SJCRH30 (cell line): ENCODE results near the gene C6orf136. TPM values are rescaled to one million over a fixed set of nuclear protein-coding genes. Genes with fewer than 3 reads are reported as not detected.
"Not testable (repeated sequence)": the region's sequence is repeated elsewhere in the genome, so short reads cannot be mapped to it uniquely, and the experiment has no call there.

Experiments
- DNase-seq, 2 experiments: peaks; one replicate each; pipeline ENCODE4 v3.0.0-alpha.2; 2015 to 2020
- H3K27ac ChIP-seq: fragments of 250-450 bp; sonication (Bioruptor Pico); 2 replicates; pipeline ENCODE4 v1.5.1; 2020; ENCODE audit warnings: mild to moderate bottlenecking, moderate library complexity
- H3K27me3 ChIP-seq: fragments of 250-450 bp; sonication (Bioruptor Pico); 2 replicates; pipeline ENCODE4 v1.5.1; 2020; ENCODE audit warnings: mild to moderate bottlenecking, moderate library complexity
- H3K36me3 ChIP-seq: fragments of 250-450 bp; sonication (Bioruptor Pico); 2 replicates; pipeline ENCODE4 v1.5.1; 2020; ENCODE audit warnings: mild to moderate bottlenecking, moderate library complexity
- H3K4me1 ChIP-seq: fragments of 250-450 bp; sonication (Bioruptor Pico); 2 replicates; pipeline ENCODE4 v1.5.1; 2020; ENCODE audit warnings: mild to moderate bottlenecking, moderate library complexity
- H3K4me3 ChIP-seq: fragments of 250-450 bp; sonication (Bioruptor Pico); 2 replicates; pipeline ENCODE4 v1.5.1; 2020; ENCODE audit warnings: mild to moderate bottlenecking, moderate library complexity
- H3K9me3 ChIP-seq: fragments of 250-450 bp; sonication (Bioruptor Pico); replicated peaks from 2 replicates; pipeline ENCODE4 v1.5.1; 2020; ENCODE audit warnings: mild to moderate bottlenecking, moderate library complexity
- total RNA-seq: library from RNA; depleted of rRNA; stranded (reverse); fragments of >200 nt; shearing (Covaris generic); gene quantifications from 2 replicates; pipeline ENCODE4 v1.2.3, GENCODE V29; 2014

C6orf136 gene
- total RNA-seq, 1 experiment from 2014 or later = 10.0 TPM

DNA sequence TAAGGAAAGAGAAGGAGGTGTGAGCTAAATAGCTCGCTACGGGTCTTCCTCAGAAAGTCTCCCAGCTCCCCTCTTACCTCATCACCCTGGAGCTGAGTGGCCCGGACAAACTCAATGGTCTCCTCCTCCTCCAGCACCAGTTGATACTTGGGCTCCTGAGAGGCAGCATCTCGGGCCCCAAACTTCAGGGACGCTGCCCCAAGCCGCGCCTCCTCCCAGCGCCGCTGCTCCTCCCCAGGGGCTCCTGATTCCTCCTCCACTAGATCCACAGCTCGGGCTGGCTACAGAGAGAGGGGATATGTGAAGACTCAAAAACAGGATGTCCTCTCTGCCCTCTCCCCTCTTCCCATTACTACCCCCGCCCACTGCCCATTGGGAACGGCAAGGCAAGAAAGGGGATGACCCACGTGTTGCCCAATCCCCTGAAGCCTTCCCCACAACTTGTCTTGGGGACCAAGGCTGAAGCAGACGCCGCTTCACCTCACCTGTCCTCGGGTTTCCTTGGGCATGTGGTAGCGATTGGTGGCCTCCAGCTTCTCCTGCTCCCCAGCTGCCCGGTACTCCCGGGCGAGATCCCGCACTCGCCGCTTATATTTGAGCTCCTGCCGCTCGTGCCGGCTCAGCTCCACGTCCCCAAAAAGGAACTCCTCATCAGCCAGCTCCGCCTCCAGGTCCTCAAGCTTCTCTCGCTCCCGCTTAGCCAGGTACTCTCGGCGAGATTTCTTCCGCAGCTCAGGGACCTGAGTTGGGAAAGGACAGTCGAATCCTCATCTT, 18.2 kb downstream of the C6orf136 start:
- Histone ChIP-seq H3K27ac (no peak overlapping the region), H3K27me3 (no peaks in the 10 kb centered on the region), H3K4me3 (no peak overlapping the region), H3K4me1 (no peaks in the 10 kb centered on the region), H3K9me3 (no peaks in the 10 kb centered on the region), H3K36me3 (peaks cover 23% of the 10 kb centered on the region)
- no peak for DNase-seq

DNA sequence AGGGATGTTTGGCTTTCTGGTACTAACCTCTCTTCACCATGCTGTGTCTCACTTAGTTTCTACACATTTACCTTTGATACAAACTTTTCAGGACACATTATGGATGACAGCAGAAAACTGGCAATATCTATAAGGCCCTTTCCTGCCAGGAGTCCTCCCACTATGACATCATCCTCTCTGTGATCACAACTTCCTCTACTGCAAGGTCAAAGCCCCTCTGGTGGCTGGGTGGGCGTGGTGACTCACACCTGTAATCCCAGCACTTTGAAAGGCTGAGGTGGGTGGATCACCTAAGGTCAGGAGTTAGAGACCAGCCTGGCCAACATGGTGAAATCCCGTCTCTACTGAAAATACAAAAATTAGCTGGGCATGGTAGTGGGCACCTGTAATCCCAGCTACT, 19.4 kb downstream of the C6orf136 start:
- not testable (repeated sequence) for DNase-seq, H3K4me3 ChIP-seq, H3K4me1 ChIP-seq, H3K9me3 ChIP-seq, H3K27ac ChIP-seq, H3K27me3 ChIP-seq
- H3K36me3 ChIP-seq = peaks cover 23% of the 10 kb centered on the region

- no peaks in the 10 kb centered on the region for H3K27me3 ChIP-seq
- H3K27ac ChIP-seq = no peak overlapping the region
- H3K36me3 ChIP-seq = peaks cover 11% of the 10 kb centered on the region; the same call in 1 of the 2 replicates
- H3K4me1 ChIP-seq = no peaks in the 10 kb centered on the region
- no peak overlapping the region for H3K4me3 ChIP-seq
- no peaks in the 10 kb centered on the region for H3K9me3 ChIP-seq
- DNase-seq = no peak
Measured at GRCh38 chr6:30670760-30671527, 24.0 kb downstream of the C6orf136 start.

DNA sequence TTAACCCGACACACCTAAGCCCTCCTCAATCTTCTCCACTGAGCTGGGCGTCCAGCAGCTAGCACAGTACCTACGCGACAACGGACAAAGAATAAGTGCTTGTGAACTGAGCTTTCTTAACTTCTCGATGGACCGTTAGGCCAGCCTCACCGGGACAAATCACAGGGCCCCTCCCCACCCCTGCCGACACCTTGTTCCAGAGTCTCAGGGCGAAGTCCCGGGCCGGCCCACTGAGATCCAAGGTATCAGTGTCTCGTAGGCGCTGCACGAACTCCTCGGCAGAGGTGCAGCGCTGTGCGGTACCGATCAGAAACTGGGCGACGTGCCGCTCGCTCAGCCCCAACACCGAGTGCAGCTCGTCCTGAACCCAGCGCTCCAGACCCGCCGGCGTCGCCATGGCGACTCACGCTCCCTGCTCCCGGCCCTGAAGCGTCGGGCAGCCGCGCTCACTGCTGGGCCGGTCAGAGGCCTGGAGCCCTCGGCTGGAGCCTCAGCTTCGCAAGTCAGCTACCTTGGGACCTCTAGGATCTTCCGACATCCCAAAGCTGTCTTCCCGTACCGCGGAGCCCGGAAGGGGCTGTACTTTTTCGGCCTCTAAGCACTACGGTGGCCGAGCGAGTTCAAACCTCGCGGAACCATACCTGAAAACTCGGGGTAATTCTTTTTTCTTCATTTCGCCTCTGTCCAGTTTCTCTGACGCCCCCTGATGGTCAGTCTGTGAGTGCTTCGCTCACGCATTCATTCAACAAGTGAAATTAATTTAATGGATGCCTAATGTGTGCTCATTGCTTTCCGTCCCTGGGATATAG, 25.7 kb downstream of the C6orf136 start, which contains the start of gene DHX16:
TSS of gene DHX16 (minus strand) at position 562 of the 809 bp plus-strand sequence. CDS start at position 397, 165 bp downstream.
- Histone ChIP-seq H3K4me3 (peak within 1 kb of the TSS; percentile 80), H3K9me3 (no peaks in the 10 kb centered on the region), H3K27me3 (no peaks in the 10 kb centered on the region), H3K27ac (peak within 1 kb of the TSS; percentile 13; the same call in 1 of the 2 replicates), H3K36me3 (peaks cover 18% of the 10 kb centered on the region), H3K4me1 (no peaks in the 10 kb centered on the region)
- DNase-seq = peak; percentile 94 to 97

GRCh38 chr6:30676660-30677285, 29.8 kb downstream of the C6orf136 start:
- Histone ChIP-seq H3K4me1 (no peaks in the 10 kb centered on the region), H3K27ac (no peak overlapping the region), H3K4me3 (no peak overlapping the region), H3K27me3 (no peaks in the 10 kb centered on the region), H3K9me3 (no peaks in the 10 kb centered on the region), H3K36me3 (peaks cover 26% of the 10 kb centered on the region)
- no peak for DNase-seq

GRCh38 chr6:30678964-30679726, 32.2 kb downstream of the C6orf136 start:
- H3K36me3 ChIP-seq = peaks cover 26% of the 10 kb centered on the region
- H3K27me3 ChIP-seq = no peaks in the 10 kb centered on the region
- no peaks in the 10 kb centered on the region for H3K9me3 ChIP-seq
- peaks cover 15% of the 10 kb centered on the region for H3K4me1 ChIP-seq
- no peak overlapping the region for H3K4me3 ChIP-seq
- DNase-seq = peak; percentile 49 to 62
- H3K27ac ChIP-seq = no peak overlapping the region

GRCh38 chr6:30679765-30680535, 33.0 kb downstream of the C6orf136 start:
- Histone ChIP-seq H3K36me3 (peaks cover 26% of the 10 kb centered on the region), H3K9me3 (no peaks in the 10 kb centered on the region), H3K27me3 (no peaks in the 10 kb centered on the region), H3K4me1 (peaks cover 16% of the 10 kb centered on the region), H3K4me3 (no peak overlapping the region), H3K27ac (no peak overlapping the region)
- DNase-seq = no peak

DNA sequence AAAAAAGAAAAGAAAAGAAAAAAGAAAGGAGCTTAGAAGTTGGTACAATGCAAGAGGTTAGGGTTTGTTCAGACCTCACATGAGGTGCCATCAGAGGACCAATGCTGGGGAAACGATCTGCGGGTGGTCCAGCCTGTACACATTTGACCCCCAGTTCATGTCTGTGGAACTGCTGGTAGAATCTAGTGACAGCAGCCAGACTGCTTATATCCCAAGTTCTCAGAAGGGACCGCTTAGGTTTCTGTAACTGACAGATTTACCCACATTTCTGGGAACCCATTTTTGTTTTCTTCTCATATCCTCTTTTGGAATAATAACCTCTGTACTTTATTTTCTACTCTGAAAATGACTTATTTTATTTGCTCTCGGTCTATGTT, 34.8 kb downstream of the C6orf136 start:
- DNase-seq = no peak
- Histone ChIP-seq H3K27me3 (no peaks in the 10 kb centered on the region), H3K4me1 (peaks cover 24% of the 10 kb centered on the region), H3K9me3 (no peaks in the 10 kb centered on the region), H3K36me3 (peaks cover 20% of the 10 kb centered on the region), H3K4me3 (no peak overlapping the region), H3K27ac (no peak overlapping the region)

DNA sequence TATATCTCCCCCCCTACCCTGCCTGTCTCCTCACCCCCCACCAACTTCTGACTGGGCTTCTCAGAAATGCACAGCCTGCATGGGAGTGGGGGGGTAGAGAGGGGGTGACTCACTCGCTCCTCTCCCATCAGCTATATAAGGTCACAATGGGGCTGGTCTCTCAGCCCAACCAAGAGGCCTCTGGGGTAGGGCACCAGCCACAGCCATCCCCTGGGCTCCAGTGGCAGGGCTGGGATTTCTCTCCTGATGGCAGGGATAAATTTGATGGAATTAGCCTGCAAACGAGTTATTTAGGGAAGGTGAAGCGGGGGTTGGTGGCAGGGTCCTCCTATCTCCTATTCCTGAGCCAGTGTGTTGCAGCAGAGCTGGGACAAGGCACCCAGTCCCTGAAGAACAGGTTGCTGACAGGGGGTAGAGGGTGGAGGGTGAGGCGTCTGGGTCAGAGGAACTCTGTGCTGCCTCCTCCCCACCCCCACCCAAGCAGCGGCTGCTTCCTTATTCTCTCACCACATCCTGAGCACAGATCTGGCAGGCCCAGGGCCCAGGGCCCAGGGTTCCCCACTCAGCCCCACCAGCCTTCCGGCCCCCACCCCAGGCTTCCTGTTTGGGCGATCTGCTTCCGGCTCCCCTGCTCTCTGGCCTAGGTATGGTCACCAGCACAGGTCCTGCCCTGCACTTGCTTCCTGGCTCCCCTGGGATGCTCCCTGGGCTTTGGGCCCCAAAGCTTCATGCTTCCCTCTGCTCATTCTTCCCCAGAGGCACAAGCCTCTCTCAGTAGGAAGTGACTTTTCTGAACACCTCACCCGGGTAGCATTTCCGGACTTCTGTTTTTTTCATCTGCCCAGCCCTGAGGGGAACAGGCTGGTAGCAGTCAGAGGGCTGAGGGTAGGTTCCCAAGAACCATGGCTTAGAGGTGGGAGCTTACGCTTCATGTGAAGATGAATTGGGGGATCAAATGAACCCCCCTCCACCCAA, 35.5 kb downstream of the C6orf136 start:
- H3K4me1 ChIP-seq = peaks cover 24% of the 10 kb centered on the region

GRCh38 chr6:30683183-30683979, 36.4 kb downstream of the C6orf136 start:
- peaks cover 7% of the 10 kb centered on the region for H3K36me3 ChIP-seq

More for the DNA sequence above, 35.5 kb downstream of the C6orf136 start:
- Histone ChIP-seq H3K4me3 (peak overlapping the region; percentile 45), H3K9me3 (no peaks in the 10 kb centered on the region), H3K27me3 (no peaks in the 10 kb centered on the region), H3K27ac (no peak overlapping the region; the same call in 1 of the 2 replicates), H3K36me3 (peaks cover 16% of the 10 kb centered on the region)
- peak; percentile 42 to 48 for DNase-seq

DNA sequence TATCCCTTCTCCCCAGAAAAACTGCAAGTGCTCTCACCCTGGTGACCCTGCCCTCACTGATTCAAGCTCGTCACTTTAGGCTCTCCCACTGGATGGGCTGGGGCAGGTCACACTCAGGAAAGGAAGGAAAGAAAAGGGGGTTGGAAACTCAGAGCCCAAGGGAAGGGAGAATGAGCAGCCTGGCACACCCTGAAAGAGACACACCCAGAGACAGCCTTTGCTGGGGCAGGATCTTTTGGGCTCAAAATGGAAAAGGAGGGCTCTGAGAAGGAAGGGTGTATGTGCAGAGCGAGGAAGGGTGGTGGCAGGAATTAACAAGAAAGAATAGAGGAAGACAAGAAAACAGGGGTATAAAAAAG, 37.0 kb downstream of the C6orf136 start:
- H3K4me1 ChIP-seq = peaks cover 30% of the 10 kb centered on the region
- peaks cover 2% of the 10 kb centered on the region for H3K36me3 ChIP-seq
- no peak overlapping the region for H3K27ac ChIP-seq
- no peak for DNase-seq
- H3K27me3 ChIP-seq = no peaks in the 10 kb centered on the region
- peak overlapping the region; percentile 45 for H3K4me3 ChIP-seq
- no peaks in the 10 kb centered on the region for H3K9me3 ChIP-seq

More at GRCh38 chr6:30683183-30683979, 36.4 kb downstream of the C6orf136 start:
- no peak for DNase-seq
- Histone ChIP-seq H3K27me3 (no peaks in the 10 kb centered on the region), H3K4me3 (peak overlapping the region; percentile 45), H3K9me3 (no peaks in the 10 kb centered on the region), H3K27ac (no peak overlapping the region; the same call in 1 of the 2 replicates), H3K4me1 (peaks cover 26% of the 10 kb centered on the region)
